GM18858 (cell line): ENCODE measurements around the gene STYXL2.

ENCODE experiments used
- ATAC-seq: cut with Tn5 transposase; IDR thresholded peaks from one replicate; pipeline ENCODE4 v1.9.1; 2021; ENCODE audit not compliant: unreplicated experiment

The STYXL2 gene

DNA sequence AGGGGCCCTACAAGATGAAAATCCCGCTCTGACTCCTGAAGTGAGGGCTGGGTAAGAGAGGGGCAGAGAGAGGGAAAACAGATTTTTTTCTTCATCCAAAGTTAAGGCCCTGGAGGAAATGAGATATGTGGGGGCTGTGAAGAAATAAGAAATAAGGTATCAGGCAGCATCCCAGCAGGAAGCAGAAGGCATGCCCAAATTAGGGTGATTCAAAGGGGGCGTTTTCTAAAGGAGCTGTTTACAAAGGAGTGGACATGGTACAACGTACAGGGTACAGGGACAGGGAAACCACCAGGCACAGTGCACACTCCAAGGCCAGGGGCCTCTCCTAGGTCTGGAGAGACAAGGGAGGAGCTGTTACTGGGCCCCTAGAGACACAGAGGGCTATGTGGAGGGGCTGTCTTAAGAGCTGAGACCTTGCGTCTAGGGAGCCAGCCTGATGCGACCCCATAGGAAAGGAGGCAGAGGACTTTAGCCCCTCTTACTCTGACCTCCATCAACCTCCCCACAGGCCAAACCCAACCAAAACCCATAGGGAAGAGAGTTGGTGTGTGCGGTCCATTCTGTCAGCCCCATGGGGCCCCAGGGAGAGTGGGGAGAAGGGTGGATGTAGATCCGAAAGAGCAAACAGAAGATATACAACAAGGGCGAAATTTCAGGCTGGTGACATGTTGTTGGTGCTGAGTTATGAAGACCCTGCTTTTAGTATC lies 38.6 kb downstream of the STYXL2 start:
- no peak for ATAC-seq

DNA sequence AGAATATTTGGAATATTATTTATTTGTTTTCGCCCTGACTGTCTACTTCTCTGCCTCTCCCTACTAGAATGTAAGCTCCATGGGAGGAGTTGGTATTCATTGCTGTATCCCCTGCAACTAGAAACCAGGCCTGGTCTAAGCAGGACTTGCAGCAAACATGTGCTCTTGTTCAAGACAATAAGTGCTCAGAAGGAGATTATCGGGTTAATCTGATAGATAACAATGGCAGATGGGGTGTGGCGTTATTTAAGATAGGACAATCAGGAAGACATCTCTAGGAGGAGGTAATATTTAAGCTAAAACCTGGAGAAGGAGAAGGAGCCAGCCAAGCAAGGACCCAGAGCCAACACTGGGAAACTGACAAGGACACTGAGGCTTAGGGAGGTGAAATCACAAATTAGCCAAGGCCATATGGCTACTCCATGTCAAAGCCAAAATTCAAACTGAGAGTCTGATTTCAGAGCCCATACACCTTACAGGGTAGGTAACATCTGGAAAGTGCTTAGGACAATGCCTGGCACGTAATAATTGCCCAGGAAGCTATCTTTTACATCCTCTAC lies 41.5 kb downstream of the STYXL2 start:
- no peak for ATAC-seq

DNA sequence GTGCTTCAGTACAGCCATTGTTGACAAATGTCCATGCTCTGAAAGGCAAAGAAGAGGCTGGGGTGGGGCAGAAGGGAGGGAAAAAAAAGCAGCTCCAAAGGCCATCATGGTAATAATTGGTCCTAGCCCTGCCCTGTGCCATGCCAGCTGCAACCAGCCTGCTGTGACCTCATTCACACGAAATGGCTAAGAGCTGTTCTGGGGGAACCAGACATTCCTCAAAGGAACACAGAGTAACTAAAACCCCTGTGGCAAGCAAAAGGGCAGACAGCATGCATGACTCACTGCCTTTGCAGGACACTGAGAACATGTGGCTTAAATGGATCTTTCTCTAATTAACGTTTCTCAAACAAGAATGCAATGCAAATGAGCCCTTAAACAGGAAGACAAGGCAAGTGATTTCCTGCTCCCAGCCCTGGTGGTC lies 42.3 kb downstream of the STYXL2 start:
- no peak for ATAC-seq

DNA sequence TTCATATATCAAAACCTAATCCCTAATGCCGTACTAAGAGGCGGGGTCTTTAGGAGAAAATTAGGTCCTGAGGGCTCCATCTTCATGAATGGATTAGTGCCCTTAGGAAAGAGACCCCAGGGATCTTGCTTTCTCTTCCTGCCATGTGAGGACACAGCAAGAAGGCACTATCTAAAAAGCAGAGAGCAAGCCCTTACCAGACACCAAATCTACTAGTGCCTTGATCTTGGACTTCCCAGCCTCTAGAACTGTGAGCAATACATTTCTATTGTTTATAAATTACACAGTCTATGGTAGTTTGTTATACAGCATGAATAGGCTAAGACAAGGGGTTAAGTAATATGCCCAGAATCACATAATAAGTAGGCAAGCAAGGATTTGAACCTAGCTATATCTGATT lies 42.9 kb downstream of the STYXL2 start:
- no peak for ATAC-seq

DNA sequence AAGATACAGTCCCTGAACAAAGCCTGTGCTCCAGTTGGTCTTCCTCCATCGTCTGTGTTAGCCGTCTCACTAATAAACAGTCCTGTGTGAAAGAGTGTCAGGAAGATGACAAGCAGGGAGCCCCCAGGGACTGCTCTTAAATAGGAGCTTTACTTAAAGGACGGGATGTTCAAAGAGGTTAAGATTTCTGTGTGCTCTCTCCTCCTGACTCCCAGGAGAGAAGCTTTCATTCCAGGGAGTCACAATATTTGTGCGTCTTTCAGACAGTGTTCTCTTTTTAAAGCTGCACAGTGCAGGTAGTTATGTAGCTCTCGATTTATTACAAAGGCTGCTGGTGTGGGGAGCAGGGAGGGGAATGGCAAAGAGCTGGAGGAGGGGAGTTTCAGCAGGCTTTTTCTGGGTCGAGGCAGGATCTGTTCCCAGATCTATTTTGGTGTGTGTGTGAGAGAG lies 43.5 kb downstream of the STYXL2 start:
- no peak for ATAC-seq

DNA sequence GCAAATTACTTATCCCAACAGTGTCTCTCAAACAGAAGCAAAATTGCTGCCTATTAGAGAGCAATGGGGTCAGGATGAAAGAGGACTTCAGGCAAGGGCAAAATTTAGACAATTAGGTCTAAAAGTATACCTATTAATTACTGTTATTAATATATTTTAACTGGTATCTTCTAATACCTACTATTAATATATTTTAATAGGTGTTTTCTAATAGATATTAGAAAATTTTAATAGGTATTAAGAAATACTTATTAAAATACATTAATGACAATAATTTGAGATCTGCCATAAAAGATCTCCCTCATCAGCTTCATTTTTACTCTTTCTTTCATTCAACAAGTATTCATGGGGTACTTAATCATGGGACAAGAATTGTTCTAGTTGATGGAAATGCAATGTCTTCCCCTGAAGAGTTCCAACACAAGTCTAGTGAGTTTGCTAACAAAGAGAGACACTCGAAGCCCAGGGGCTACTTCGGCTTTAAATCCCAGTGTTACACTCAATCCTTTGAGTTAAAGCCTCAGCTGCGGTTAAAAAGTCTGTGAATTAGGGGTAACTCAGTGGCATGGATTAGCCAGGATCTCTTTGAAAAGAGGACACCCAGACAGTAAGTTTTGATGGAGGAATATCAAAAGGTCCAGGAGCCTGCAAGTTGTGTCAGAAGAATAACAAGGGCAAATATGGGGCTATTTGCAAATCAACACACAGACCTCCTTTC lies 44.1 kb downstream of the STYXL2 start:
- ATAC-seq = no peak

DNA sequence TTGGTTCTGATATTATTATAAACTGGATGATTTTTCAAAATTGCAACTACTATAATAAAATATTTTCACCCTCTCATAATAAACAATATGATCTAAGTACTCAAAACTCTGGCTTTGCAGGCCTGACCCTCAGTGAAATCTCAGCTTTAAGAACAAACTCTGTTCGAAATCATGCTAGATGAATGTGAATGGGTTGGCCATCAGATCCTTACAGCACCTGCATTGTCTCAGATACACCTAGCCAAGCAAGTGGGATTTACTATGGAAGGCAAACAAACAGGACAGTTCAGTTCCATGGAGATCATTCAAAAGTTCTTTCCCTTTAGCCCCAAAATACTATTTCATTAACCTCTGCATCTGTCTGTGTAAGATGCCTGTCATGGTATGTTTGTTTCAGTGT lies 44.8 kb downstream of the STYXL2 start:
- ATAC-seq = no peak

DNA sequence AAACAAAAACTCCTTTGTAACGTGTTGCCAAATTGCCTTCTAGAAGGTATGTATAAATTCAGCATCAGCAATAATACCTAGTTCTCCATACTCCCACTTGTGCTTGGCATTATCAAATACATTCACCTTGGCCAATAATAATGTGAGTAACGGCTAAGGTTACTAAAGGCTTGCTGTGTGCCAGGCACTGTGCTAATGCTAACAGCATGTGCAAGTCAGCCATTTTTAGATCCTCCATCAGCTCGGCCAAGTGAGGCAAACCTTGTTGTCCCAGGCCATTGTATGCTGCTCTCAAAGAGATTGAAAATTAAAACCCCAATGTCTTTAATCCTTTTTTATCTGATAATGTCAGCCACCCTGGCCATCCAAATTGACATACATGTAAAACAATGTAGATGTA lies 48.1 kb downstream of the STYXL2 start:
- ATAC-seq = no peak
